Measurements from ENCODE around the gene TBC1D32. TPM values are rescaled to one million over a fixed set of nuclear protein-coding genes. Genes with fewer than 3 reads are reported as not detected.

TBC1D32 gene
- total RNA-seq, 1 donor from 2014 or later: 13.4 TPM

DNA sequence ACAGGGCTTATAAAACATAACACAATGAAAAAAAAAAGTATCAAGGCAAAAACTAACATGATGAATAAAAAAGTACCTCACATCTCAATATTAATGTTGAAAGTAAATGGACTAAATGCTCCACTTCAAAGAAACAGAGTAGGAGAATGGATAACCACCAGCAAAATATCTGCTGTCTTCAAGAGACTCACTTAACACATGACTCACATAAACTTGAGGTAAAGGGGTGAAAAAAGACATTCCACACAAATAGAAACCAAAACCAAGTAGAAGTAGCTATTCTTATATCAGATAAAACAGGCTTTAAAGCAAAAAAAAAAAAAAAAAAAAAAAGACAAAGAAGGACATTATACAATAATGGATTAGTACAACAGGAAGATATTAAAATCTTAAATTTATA is 86.9 kb downstream of the TBC1D32 start:
- no peak overlapping the region for H3K27ac Mint-ChIP-seq (ENCODE audit: unreplicated experiment)
- DNase-seq (ENCODE audit: extremely low spot score, unreplicated experiment): no peak
- no peak overlapping the region for H3K4me3 Mint-ChIP-seq (ENCODE audit: unreplicated experiment)
- H3K4me1 Mint-ChIP-seq (ENCODE audit: unreplicated experiment): no peaks in the 10 kb centered on the region
- no peaks in the 10 kb centered on the region for H3K27me3 Mint-ChIP-seq (ENCODE audit: unreplicated experiment)
- peaks cover 44% of the 10 kb centered on the region for H3K9me3 Mint-ChIP-seq (ENCODE audit: unreplicated experiment)
- no peak for TF ChIP-seq CTCF (IDR thresholded peaks at IDR 0.05)
- H3K36me3 Mint-ChIP-seq (ENCODE audit: unreplicated experiment): peaks cover 40% of the 10 kb centered on the region

DNA sequence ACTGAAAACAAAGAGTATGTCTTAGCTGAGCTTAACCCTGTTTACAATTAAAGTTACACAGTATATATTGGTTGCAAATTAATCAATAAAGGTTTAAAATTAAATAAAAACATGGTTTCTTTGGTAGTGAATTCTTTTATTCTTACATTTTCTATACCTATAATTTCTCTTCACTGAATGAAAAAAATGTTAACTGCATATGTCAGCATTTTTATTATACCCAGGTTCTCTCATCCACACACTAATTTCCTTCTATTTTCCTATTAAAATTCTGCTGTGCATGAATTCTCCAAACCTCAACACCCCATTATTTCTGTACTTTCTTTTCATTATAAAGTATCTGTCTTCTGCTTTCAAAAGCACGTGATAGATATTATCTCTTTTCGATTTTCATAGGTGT is 91.9 kb downstream of the TBC1D32 start:
- Mint-ChIP-seq H3K4me1 (ENCODE audit: unreplicated experiment) (no peaks in the 10 kb centered on the region), H3K27ac (ENCODE audit: unreplicated experiment) (no peak overlapping the region), H3K27me3 (ENCODE audit: unreplicated experiment) (no peaks in the 10 kb centered on the region), H3K36me3 (ENCODE audit: unreplicated experiment) (peaks cover 22% of the 10 kb centered on the region), H3K4me3 (ENCODE audit: unreplicated experiment) (no peak overlapping the region), H3K9me3 (ENCODE audit: unreplicated experiment) (peaks cover 10% of the 10 kb centered on the region)
- no peak for DNase-seq (ENCODE audit: extremely low spot score, unreplicated experiment)
- no peak for TF ChIP-seq CTCF (IDR thresholded peaks at IDR 0.05)

GRCh38 chr6:121237859-121238258 is 96.4 kb downstream of the TBC1D32 start:
- TF ChIP-seq CTCF (IDR thresholded peaks at IDR 0.05): no peak
- Mint-ChIP-seq H3K36me3 (ENCODE audit: unreplicated experiment) (peaks cover 22% of the 10 kb centered on the region), H3K9me3 (ENCODE audit: unreplicated experiment) (peaks cover 5% of the 10 kb centered on the region), H3K27me3 (ENCODE audit: unreplicated experiment) (no peaks in the 10 kb centered on the region), H3K27ac (ENCODE audit: unreplicated experiment) (no peak overlapping the region), H3K4me3 (ENCODE audit: unreplicated experiment) (no peak overlapping the region), H3K4me1 (ENCODE audit: unreplicated experiment) (peaks cover 1% of the 10 kb centered on the region)
- DNase-seq (ENCODE audit: extremely low spot score, unreplicated experiment): no peak

- DNase-seq (ENCODE audit: extremely low spot score, unreplicated experiment): no peak
- Mint-ChIP-seq H3K4me3 (ENCODE audit: unreplicated experiment) (no peak overlapping the region), H3K27me3 (ENCODE audit: unreplicated experiment) (no peaks in the 10 kb centered on the region), H3K9me3 (ENCODE audit: unreplicated experiment) (peaks cover 6% of the 10 kb centered on the region), H3K4me1 (ENCODE audit: unreplicated experiment) (peaks cover 1% of the 10 kb centered on the region), H3K27ac (ENCODE audit: unreplicated experiment) (no peak overlapping the region), H3K36me3 (ENCODE audit: unreplicated experiment) (peaks cover 27% of the 10 kb centered on the region)
- peak; percentile 29 for TF ChIP-seq CTCF (IDR thresholded peaks at IDR 0.05)
Observed at GRCh38 chr6:121236984-121237383, 97.3 kb downstream of the TBC1D32 start.

GRCh38 chr6:121235386-121235785 is 98.9 kb downstream of the TBC1D32 start:
- no peak for TF ChIP-seq CTCF (IDR thresholded peaks at IDR 0.05)
- no peak overlapping the region for H3K4me3 Mint-ChIP-seq (ENCODE audit: unreplicated experiment)
- peaks cover 15% of the 10 kb centered on the region for H3K9me3 Mint-ChIP-seq (ENCODE audit: unreplicated experiment)
- peaks cover 29% of the 10 kb centered on the region for H3K36me3 Mint-ChIP-seq (ENCODE audit: unreplicated experiment)
- no peak overlapping the region for H3K27ac Mint-ChIP-seq (ENCODE audit: unreplicated experiment)
- peaks cover 1% of the 10 kb centered on the region for H3K4me1 Mint-ChIP-seq (ENCODE audit: unreplicated experiment)
- H3K27me3 Mint-ChIP-seq (ENCODE audit: unreplicated experiment): no peaks in the 10 kb centered on the region
- DNase-seq (ENCODE audit: extremely low spot score, unreplicated experiment): no peak
